Thyroid gland (tissue), 4 donors: ENCODE measurements around the gene MRGPRF. TPM values are rescaled to one million over a fixed set of nuclear protein-coding genes. Genes with fewer than 3 reads are reported as not detected.
A peak's percentile ranks its signal among the peaks of the same experiment; 100 is the strongest.

ENCODE experiments used
- DNase-seq, 2 donors: peaks; one replicate each; pipeline ENCODE4 v3.0.0-alpha.2; 2019
- H3K27ac ChIP-seq, 3 donors: fragments of 200-600 bp; sonication (generic); 1 replicate in 2 of 3; 2 replicates in 1 of 3; pipeline ENCODE4 v1.5.1; 2016 to 2019; ENCODE audit warnings: mild to moderate bottlenecking in 1 of 3, moderate library complexity in 1 of 3
- H3K27me3 ChIP-seq: fragments of 200-600 bp; sonication (generic); one replicate; pipeline ENCODE4 v1.5.1; 2019
- H3K36me3 ChIP-seq, 2 donors: fragments of 200-600 bp; sonication (generic); one replicate each; pipeline ENCODE4 v1.5.1; 2016 to 2019
- H3K4me1 ChIP-seq, 2 donors: fragments of 200-600 bp; sonication (generic); one replicate each; pipeline ENCODE4 v1.5.1; 2017 to 2019
- H3K4me3 ChIP-seq, 3 donors: fragments of 200-600 bp; sonication (generic); replicated peaks in 1 of 3; 1 replicate in 2 of 3; 2 replicates in 1 of 3; pipeline ENCODE4 v1.5.1; 2016; ENCODE audit warnings: mild to moderate bottlenecking in 1 of 3
- H3K9me3 ChIP-seq: fragments of 200-600 bp; sonication (generic); one replicate; pipeline ENCODE4 v1.5.1; 2017
- POLR2A ChIP-seq, 2 donors: fragments of 450-650 bp; IDR thresholded peaks; one replicate each; pipeline ENCODE4 v1.6.1; 2017; ENCODE audit warnings: antibody characterized with exemption in 2 of 2, mild to moderate bottlenecking in 2 of 2, moderate library complexity in 1 of 2
- WGBS, 2 donors: methylation state at CpG; one replicate each; pipeline ENCODE4 v1.1.5; 2017; 5-methylcytosine and 5-hydroxymethylcytosine counted together
- intact Hi-C: fragments of 100-400 bp; cut with DNase I; formaldehyde crosslinking; loops from one replicate; pipeline ENCODE4 v1.15.1; 2023
- total RNA-seq, 4 donors: library from RNA; depleted of rRNA; stranded (reverse); fragments of >200 nt; gene quantifications; one replicate each; pipeline ENCODE4 v1.2.3, GENCODE V29; 2016
- TF ChIP-seq, protein P1 (sequence below), 6 experiments: fragments of 200-600 bp in 3 of 6; fragments of 450-650 bp in 3 of 6; sonication (generic) in 3 of 6; IDR thresholded peaks; one replicate each; pipeline ENCODE4 v1.5.1; 2016 to 2019; ENCODE audit warnings: antibody characterized with exemption in 6 of 6, mild to moderate bottlenecking in 2 of 6, inconsistent platforms in 1 of 6, moderate library complexity in 1 of 6

Gene MRGPRF
- total RNA-seq, 4 donors from 2014 or later: 5.0 to 7.6 (median 6.6) TPM

- H3K4me3 ChIP-seq: no peak overlapping the region
- H3K27me3 ChIP-seq: no peaks in the 10 kb centered on the region
- intact Hi-C loops: no loop called here
- no peaks in the 10 kb centered on the region for H3K9me3 ChIP-seq
- WGBS, 2 donors: 26 to 27% methylated on average over 12 to 15 of the region's 15 CpGs
- peak; percentile 75 for DNase-seq
- H3K36me3 ChIP-seq: no peaks in the 10 kb centered on the region
- peaks cover 6 to 20% of the 10 kb centered on the region in 2 donors for H3K4me1 ChIP-seq
- TF ChIP-seq, protein P1, sequence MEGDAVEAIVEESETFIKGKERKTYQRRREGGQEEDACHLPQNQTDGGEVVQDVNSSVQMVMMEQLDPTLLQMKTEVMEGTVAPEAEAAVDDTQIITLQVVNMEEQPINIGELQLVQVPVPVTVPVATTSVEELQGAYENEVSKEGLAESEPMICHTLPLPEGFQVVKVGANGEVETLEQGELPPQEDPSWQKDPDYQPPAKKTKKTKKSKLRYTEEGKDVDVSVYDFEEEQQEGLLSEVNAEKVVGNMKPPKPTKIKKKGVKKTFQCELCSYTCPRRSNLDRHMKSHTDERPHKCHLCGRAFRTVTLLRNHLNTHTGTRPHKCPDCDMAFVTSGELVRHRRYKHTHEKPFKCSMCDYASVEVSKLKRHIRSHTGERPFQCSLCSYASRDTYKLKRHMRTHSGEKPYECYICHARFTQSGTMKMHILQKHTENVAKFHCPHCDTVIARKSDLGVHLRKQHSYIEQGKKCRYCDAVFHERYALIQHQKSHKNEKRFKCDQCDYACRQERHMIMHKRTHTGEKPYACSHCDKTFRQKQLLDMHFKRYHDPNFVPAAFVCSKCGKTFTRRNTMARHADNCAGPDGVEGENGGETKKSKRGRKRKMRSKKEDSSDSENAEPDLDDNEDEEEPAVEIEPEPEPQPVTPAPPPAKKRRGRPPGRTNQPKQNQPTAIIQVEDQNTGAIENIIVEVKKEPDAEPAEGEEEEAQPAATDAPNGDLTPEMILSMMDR (IDR thresholded peaks at IDR 0.05): peak in 3 of 6 experiments; percentile 29 to 57 (median 37)
- no peak for TF ChIP-seq POLR2A (IDR thresholded peaks at IDR 0.05)
- no peak overlapping the region for H3K27ac ChIP-seq
These were observed 31.3 kb upstream of the MRGPRF start for GRCh38 chr11:69044111-69045013.

GRCh38 chr11:69041516-69041915 lies 28.5 kb upstream of the MRGPRF start:
- no peak for TF ChIP-seq POLR2A (IDR thresholded peaks at IDR 0.05)
- TF ChIP-seq, protein P1 (IDR thresholded peaks at IDR 0.05): no peak
- Histone ChIP-seq H3K4me3 (no peak overlapping the region), H3K9me3 (no peaks in the 10 kb centered on the region), H3K36me3 (no peaks in the 10 kb centered on the region), H3K27me3 (no peaks in the 10 kb centered on the region), H3K27ac (peak overlapping the region in 2 of 3 donors; percentile 28 to 34), H3K4me1 (peaks cover 3 to 20% of the 10 kb centered on the region in 2 donors)
- intact Hi-C loops: no loop called here
- no peak for DNase-seq
- 62 to 67% methylated on average over 2 of the region's 2 CpGs for WGBS, 2 donors

GRCh38 chr11:69040581-69041260 lies 27.7 kb upstream of the MRGPRF start:
- H3K9me3 ChIP-seq: no peaks in the 10 kb centered on the region
- peaks cover 3 to 23% of the 10 kb centered on the region in 2 donors for H3K4me1 ChIP-seq
- H3K27ac ChIP-seq: peak overlapping the region in 2 of 3 donors; percentile 38 to 65
- peak; percentile 53 to 66 for DNase-seq
- no peaks in the 10 kb centered on the region for H3K36me3 ChIP-seq
- no peak for TF ChIP-seq POLR2A (IDR thresholded peaks at IDR 0.05)
- TF ChIP-seq, protein P1 (IDR thresholded peaks at IDR 0.05): no peak
- WGBS, 2 donors: 69 to 80% methylated on average over 4 of the region's 4 CpGs
- no peak overlapping the region for H3K4me3 ChIP-seq
- intact Hi-C loops: no loop called here
- H3K27me3 ChIP-seq: no peaks in the 10 kb centered on the region

- H3K9me3 ChIP-seq: no peaks in the 10 kb centered on the region
- no peaks in the 10 kb centered on the region for H3K27me3 ChIP-seq
- DNase-seq: no peak
- H3K36me3 ChIP-seq: no peaks in the 10 kb centered on the region
- 97 to 98% methylated on average over 6 of the region's 6 CpGs for WGBS, 2 donors
- H3K27ac ChIP-seq: peak overlapping the region in 1 of 3 donors; percentile 65
- intact Hi-C loops: no loop called here
- peaks cover 3 to 30% of the 10 kb centered on the region in 2 donors for H3K4me1 ChIP-seq
- TF ChIP-seq POLR2A (IDR thresholded peaks at IDR 0.05): no peak
- TF ChIP-seq, protein P1 (IDR thresholded peaks at IDR 0.05): no peak
- no peak overlapping the region for H3K4me3 ChIP-seq
These were observed 27.0 kb upstream of the MRGPRF start for GRCh38 chr11:69040051-69040450.
